Fibroblast of the aortic adventitia (primary cell): Measurements from ENCODE around the gene SCAP. TPM values are rescaled to one million over a fixed set of nuclear protein-coding genes. Genes with fewer than 3 reads are reported as not detected.

Source experiments
- DNase-seq: peaks from one replicate; pipeline ENCODE4 v3.0.0-alpha.2; 2010; ENCODE audit warnings: low read depth
- H3K4me3 ChIP-seq: 2 replicates; pipeline ENCODE4 v1.5.1; 2011; ENCODE audit warnings: low read depth, mild to moderate bottlenecking, control low read depth, low read length, moderate library complexity
- CTCF ChIP-seq: IDR thresholded peaks from 2 replicates; pipeline ENCODE4 v1.5.1; 2011; ENCODE audit warnings: mild to moderate bottlenecking, low read length, control low read depth, inconsistent platforms; ENCODE audit not compliant: insufficient read depth
- total RNA-seq: library from RNA; depleted of rRNA; stranded (reverse); fragments of >200 nt; gene quantifications from 2 replicates; pipeline ENCODE4 v1.2.3, GENCODE V29; 2012; ENCODE audit warnings: low replicate concordance

The SCAP gene
- total RNA-seq, 1 donor, result 47.7 TPM

GRCh38 chr3:47413751-47414150 lies 62.0 kb downstream of the SCAP start:
- DNase-seq, result no peak
- no peak for TF ChIP-seq CTCF
- H3K4me3 ChIP-seq, result no peak overlapping the region

DNA sequence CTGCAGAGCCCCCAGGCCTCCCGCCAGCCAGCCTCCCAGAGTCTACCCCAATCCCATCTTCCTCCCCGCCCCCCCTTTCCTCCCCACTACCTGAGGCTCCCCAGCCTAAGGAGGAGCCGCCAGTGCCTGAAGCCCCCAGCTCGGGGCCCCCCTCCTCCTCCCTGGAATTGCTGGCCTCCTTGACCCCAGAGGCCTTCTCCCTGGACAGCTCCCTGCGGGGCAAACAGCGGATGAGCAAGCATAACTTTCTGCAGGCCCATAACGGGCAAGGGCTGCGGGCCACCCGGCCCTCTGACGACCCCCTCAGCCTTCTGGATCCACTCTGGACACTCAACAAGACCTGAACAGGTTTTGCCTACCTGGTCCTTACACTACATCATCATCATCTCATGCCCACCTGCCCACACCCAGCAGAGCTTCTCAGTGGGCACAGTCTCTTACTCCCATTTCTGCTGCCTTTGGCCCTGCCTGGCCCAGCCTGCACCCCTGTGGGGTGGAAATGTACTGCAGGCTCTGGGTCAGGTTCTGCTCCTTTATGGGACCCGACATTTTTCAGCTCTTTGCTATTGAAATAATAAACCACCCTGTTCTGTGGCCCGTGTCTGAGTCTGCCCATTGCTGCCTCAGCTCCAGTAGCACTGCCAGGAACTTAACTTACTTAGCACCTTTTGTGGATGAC lies 62.8 kb downstream of the SCAP start:
- no peak for DNase-seq
- no peak for TF ChIP-seq CTCF
- no peak overlapping the region for H3K4me3 ChIP-seq

- no peak overlapping the region for H3K4me3 ChIP-seq
- TF ChIP-seq CTCF, result no peak
- no peak for DNase-seq
Observed at GRCh38 chr3:47412453-47412756, 63.3 kb downstream of the SCAP start.

GRCh38 chr3:47411696-47412452 lies 63.9 kb downstream of the SCAP start:
- no peak overlapping the region for H3K4me3 ChIP-seq
- TF ChIP-seq CTCF, result no peak
- DNase-seq, result no peak

GRCh38 chr3:47410801-47411646 lies 64.7 kb downstream of the SCAP start:
- no peak overlapping the region for H3K4me3 ChIP-seq
- DNase-seq, result no peak
- TF ChIP-seq CTCF, result no peak

- no peak for DNase-seq
- no peak for TF ChIP-seq CTCF
- H3K4me3 ChIP-seq, result no peak overlapping the region
Observed at GRCh38 chr3:47410417-47410720, 65.4 kb downstream of the SCAP start.
